Activated CD8-positive, alpha-beta memory T cell treated with anti-CD3 and anti-CD28 coated beads, Interleukin-2, amount 10 ng/mL, durations not matched to agents 7 days and 5 days (primary cell): ENCODE data around the gene IL17C. TPM values are rescaled to one million over a fixed set of nuclear protein-coding genes. Genes with fewer than 3 reads are reported as not detected.

ENCODE experiments used
- ATAC-seq: fragments of 150-1000 bp; cut with Tn5 transposase; one replicate; pipeline ENCODE4 v1.10.0; 2021; ENCODE audit warnings: moderate library complexity
- CTCF ChIA-PET: fragments of 350-600 bp; sonication (Branson Sonifier 250); formaldehyde crosslinking; loops from one replicate; lab custom pipeline; 2021; ENCODE audit warnings: antibody characterized with exemption; lab: Charles Lee
- DNase-seq: peaks from one replicate; pipeline ENCODE4 v3.0.0-alpha.2; 2020
- H3K27ac Mint-ChIP-seq: one replicate; pipeline ENCODE4 v1.8.0; 2021; ENCODE audit warnings: mild to moderate bottlenecking, mixed read lengths
- H3K27me3 Mint-ChIP-seq: one replicate; pipeline ENCODE4 v1.8.0; 2021; ENCODE audit warnings: mixed read lengths
- H3K36me3 Mint-ChIP-seq: one replicate; pipeline ENCODE4 v1.8.0; 2021; ENCODE audit warnings: mild to moderate bottlenecking, mixed read lengths
- H3K4me1 Mint-ChIP-seq: one replicate; pipeline ENCODE4 v1.8.0; 2021; ENCODE audit warnings: mixed read lengths
- H3K4me3 Mint-ChIP-seq: one replicate; pipeline ENCODE4 v1.8.0; 2021; ENCODE audit warnings: mild to moderate bottlenecking, moderate library complexity, mixed read lengths
- H3K9me3 Mint-ChIP-seq: one replicate; pipeline ENCODE4 v1.8.0; 2022; ENCODE audit warnings: low read depth, mixed read lengths
- total RNA-seq, 2 experiments: library from RNA; stranded (reverse); gene quantifications; one replicate each; pipeline ENCODE4 v1.2.3, GENCODE V29; 2021

Gene IL17C
- total RNA-seq, 2 experiments from 2014 or later = 0.29 TPM; not detected in 1

DNA sequence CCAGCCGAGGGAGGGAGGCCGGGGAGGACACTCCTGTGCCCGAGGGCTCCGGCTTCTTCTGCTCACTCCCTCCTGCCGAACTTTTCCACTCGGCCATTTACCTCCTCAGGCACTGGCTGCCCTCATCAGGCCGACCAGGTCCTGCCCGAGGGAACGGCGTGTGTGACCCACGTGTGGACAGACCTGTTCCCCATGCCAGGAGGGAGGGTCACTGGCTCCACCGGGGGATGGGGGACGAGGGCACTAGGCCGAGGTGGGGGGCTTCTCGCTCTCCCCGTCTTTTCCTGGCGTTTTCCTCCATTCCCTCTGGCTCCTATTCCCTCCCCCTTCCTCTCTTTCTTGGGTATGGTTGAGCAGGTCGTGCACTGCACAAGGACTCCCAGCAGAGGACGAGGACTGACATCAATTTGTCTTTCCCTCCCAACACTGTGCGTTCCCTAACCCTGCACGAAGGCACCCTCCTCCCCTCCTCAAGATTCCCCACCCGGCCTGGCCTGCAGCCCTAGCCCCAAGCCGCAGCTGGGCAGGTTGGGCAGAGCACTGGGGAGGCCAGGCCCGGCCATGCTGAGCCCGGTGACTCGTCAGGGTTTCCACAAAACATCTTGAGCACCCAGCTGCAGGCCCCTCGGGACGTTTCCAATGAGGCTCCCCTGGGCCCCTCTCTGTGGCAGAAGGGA lies 3.2 kb upstream of the IL17C start:
- H3K9me3 Mint-ChIP-seq = no peaks in the 10 kb centered on the region
- H3K4me1 Mint-ChIP-seq = peaks cover 32% of the 10 kb centered on the region
- CTCF ChIA-PET = interaction anchor here (2.0 kb wide), 1 partner anchor 50 kb away, joined by 5 read pairs; no protein-coding TSS in a partner anchor
- no peak overlapping the region for H3K27ac Mint-ChIP-seq
- peaks cover 35% of the 10 kb centered on the region for H3K27me3 Mint-ChIP-seq
- peaks cover 8% of the 10 kb centered on the region for H3K36me3 Mint-ChIP-seq
- H3K4me3 Mint-ChIP-seq = peak overlapping the region; percentile 70
- no peak for DNase-seq
- no peak for ATAC-seq

DNA sequence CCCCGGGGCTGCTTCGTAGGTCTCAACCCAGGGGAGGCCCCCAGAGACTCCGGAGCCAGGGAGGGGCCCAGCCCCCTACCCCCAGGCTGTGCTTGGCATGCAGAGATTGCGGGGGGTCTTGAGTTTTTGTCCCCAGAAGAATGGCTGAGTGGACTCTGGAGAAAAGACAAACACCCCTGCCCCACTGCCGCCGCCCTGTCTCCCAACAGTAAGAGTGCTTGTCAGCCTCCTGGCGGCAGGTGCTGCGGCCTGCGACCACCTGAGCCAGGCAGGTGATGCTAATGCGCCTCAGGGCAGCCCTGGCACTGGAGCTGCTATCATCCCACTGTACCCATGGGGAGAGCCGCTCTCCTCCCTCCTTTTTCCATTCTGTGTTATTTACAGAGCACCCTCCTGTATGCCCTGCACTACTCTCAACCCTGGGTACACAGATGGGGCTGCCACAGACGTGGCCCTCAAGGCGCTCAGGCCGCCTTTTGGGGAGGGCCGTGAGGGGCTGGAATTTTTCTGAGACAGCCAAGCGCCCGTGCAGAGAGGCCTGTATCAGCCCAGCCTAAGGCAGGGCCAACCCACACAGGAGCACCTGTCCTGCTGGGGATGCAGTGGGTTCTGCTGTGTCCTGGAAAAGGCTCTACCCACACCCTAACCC lies 2.6 kb upstream of the IL17C start:
- no peak overlapping the region for H3K27ac Mint-ChIP-seq
- H3K4me1 Mint-ChIP-seq = peaks cover 32% of the 10 kb centered on the region
- DNase-seq = no peak
- H3K9me3 Mint-ChIP-seq = no peaks in the 10 kb centered on the region
- H3K36me3 Mint-ChIP-seq = peaks cover 8% of the 10 kb centered on the region
- H3K4me3 Mint-ChIP-seq = no peak overlapping the region
- CTCF ChIA-PET = interaction anchor here (1.6 to 2.0 kb wide), 2 partner anchors 49 to 65 kb away, joined by 5 to 6 read pairs; no protein-coding TSS in a partner anchor
- peaks cover 41% of the 10 kb centered on the region for H3K27me3 Mint-ChIP-seq
- no peak for ATAC-seq

DNA sequence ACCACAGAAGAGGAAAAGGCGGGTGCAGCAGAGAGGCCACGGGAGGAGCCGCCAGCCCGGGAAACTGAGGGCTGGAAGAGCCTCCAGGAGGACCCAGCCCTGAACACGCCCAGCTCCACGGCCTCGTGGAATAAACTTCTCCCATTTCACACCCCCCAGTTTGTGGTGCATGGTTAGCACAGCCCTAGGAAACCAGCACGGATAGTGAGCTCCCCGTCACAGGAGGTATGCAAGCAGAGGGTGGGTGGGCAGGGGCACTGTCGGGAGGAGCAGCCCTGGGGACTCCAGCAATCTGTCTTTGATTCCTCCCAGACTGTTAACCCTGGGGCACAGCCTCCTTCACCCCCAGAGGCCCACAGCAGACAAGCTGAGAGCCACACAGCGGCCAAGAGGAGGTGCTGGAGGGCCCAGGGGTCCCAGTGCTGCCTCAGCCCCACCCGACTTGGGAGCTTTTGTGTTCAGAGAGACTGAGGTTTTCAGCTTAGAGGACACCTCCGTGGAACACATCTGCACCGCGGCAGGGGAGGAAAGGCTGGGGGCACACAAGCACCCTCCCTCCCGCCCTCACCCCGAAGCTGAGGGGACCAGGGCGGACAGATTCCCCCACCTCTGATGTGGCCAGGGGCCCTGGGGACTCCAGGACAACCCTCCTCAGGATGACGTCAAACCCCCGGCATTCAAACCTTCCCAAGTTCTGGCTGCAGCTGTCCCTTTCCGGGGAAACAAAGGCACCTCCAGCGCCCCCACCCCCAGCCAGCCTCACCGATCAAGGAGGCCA lies 1.7 kb upstream of the IL17C start:
- H3K4me3 Mint-ChIP-seq = no peak overlapping the region
- peak overlapping the region; percentile 7 for H3K27ac Mint-ChIP-seq
- DNase-seq (no peak), ATAC-seq (no peak)
- H3K9me3 Mint-ChIP-seq = no peaks in the 10 kb centered on the region
- CTCF ChIA-PET = interaction anchor here (0.8 to 2.0 kb wide), 10 partner anchors 10 to 184 kb away, joined by 3 to 8 read pairs (median 4); partner anchors contain the start of genes MVD and ZC3H18
- H3K36me3 Mint-ChIP-seq = peaks cover 6% of the 10 kb centered on the region
- H3K4me1 Mint-ChIP-seq = peaks cover 32% of the 10 kb centered on the region
- peaks cover 44% of the 10 kb centered on the region for H3K27me3 Mint-ChIP-seq

DNA sequence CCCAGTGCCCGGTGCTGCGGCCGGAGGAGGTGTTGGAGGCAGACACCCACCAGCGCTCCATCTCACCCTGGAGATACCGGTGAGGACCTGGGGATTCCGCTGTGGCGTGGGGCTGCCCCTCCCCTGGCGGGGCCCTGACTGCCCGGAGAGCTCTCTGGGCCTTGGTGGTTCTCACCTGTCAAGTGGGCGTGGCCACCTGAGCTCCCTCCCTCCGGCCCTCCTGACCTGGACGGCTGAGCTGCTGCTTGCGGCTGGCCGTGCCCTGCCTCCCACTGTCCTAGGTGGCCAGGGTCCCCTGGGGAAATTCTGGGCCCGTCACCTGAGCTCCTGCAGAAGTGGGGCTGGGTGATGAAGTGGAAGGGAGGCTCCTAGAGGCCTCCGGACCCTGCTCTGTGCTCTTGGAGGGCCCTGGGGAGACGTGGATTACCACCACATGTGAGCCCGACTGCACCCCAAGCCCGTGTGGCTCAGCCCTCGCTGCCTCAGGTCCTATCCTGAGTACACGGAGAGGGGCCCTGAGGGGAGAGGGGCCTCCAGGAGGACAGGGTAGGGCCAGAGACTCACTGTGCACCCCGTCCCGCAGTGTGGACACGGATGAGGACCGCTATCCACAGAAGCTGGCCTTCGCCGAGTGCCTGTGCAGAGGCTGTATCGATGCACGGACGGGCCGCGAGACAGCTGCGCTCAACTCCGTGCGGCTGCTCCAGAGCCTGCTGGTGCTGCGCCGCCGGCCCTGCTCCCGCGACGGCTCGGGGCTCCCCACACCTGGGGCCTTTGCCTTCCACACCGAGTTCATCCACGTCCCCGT lies 1.1 kb downstream of the IL17C start:
- ATAC-seq (no peak), DNase-seq (no peak)
- Mint-ChIP-seq H3K27me3 (peaks cover 44% of the 10 kb centered on the region), H3K9me3 (no peaks in the 10 kb centered on the region), H3K4me3 (no peak overlapping the region), H3K4me1 (peaks cover 26% of the 10 kb centered on the region), H3K27ac (no peak overlapping the region), H3K36me3 (peaks cover 13% of the 10 kb centered on the region)
- CTCF ChIA-PET = interaction anchor here (1.5 kb wide), 1 partner anchor 25 kb away, joined by 4 read pairs; no protein-coding TSS in a partner anchor

DNA sequence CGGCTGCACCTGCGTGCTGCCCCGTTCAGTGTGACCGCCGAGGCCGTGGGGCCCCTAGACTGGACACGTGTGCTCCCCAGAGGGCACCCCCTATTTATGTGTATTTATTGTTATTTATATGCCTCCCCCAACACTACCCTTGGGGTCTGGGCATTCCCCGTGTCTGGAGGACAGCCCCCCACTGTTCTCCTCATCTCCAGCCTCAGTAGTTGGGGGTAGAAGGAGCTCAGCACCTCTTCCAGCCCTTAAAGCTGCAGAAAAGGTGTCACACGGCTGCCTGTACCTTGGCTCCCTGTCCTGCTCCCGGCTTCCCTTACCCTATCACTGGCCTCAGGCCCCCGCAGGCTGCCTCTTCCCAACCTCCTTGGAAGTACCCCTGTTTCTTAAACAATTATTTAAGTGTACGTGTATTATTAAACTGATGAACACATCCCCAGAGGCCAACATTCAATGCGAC lies 1.7 kb downstream of the IL17C start:
- H3K9me3 Mint-ChIP-seq = no peaks in the 10 kb centered on the region
- no peak overlapping the region for H3K4me3 Mint-ChIP-seq
- H3K36me3 Mint-ChIP-seq = peaks cover 14% of the 10 kb centered on the region
- CTCF ChIA-PET = no interaction called here
- no peak overlapping the region for H3K27ac Mint-ChIP-seq
- H3K4me1 Mint-ChIP-seq = peaks cover 24% of the 10 kb centered on the region
- no peak for DNase-seq
- peaks cover 44% of the 10 kb centered on the region for H3K27me3 Mint-ChIP-seq
- ATAC-seq = no peak

DNA sequence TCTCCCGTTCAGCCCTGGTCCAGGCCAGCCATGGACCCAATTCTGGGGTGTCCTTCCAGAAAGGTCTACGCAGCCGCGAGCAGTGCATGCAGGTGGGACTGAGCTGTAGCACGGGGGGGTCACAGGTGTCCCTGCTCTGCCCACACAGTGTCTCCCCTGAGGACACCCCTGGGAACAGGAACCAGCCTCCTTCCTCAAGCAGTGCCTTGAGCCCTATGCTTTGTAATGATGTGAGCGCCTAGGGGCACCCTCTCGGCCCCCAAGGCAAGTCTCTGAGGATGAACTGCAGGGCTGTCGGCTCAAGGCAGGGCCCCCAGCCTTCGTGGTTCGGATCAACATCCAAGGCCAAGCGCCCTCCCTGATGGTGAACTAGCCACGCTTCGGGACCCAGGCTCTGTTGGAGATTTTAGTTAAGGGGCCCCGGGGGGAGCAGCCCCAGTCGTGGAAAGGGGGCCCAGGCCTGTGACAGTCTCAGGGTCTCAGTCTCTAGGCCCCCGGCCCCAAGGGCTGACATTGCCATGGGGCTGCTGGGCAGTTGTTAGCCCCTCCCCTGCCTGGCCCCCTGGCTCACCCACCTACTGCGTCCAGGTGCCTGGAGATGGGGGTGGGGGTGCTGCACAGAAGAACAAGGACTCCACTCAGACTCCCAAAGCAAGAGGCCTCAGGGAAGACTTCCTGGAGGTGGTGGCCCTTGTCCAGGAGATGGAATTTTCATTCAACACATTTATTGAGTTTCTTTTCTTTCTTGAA lies 2.3 kb downstream of the IL17C start:
- DNase-seq (no peak), ATAC-seq (no peak)
- Mint-ChIP-seq H3K27ac (no peak overlapping the region), H3K4me3 (no peak overlapping the region), H3K36me3 (peaks cover 17% of the 10 kb centered on the region), H3K9me3 (no peaks in the 10 kb centered on the region), H3K4me1 (peaks cover 20% of the 10 kb centered on the region), H3K27me3 (peaks cover 44% of the 10 kb centered on the region)
- CTCF ChIA-PET = no interaction called here

DNA sequence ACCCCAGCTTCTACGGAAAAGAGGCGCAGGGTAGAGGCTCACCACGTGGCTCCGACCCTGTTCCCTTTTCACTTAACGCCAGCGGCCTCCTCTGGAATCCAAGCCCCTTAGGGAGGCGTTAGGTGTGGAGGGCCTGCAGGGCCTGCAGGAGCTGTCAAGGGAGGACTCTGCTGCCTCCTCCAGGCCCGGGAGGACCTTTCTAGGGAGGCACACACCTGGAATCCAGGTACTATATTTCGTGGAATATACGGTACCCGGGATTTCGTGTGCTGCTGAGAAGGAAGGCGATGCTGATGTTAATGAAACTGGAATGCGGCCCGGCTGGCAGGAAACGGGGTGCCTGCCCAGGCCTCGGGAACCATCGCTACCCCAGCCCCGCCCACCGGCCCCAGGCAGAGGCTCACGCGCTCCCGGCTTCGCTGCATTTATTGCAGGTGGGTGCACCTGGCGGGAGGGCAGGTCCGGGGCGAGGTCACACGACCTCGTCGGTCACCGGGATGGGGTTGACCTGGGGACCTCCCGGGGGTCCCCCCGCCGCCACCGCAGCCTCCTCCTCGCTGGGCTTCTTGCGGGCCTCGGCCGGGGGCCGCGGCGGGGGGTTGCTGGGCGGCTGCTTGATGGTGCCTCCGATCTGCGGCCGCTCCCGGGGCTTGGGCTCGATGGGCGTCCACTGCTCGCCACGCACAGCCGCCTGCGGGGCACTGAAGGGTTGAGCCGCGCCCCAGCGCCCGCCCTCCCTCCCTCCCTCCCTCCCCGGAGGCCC lies 4.7 kb downstream of the IL17C start:
- Mint-ChIP-seq H3K27me3 (peaks cover 27% of the 10 kb centered on the region), H3K36me3 (peaks cover 15% of the 10 kb centered on the region), H3K4me1 (peaks cover 2% of the 10 kb centered on the region), H3K4me3 (no peak overlapping the region), H3K9me3 (no peaks in the 10 kb centered on the region), H3K27ac (no peak overlapping the region)
- no peak for DNase-seq
- no peak for ATAC-seq
- CTCF ChIA-PET = no interaction called here

DNA sequence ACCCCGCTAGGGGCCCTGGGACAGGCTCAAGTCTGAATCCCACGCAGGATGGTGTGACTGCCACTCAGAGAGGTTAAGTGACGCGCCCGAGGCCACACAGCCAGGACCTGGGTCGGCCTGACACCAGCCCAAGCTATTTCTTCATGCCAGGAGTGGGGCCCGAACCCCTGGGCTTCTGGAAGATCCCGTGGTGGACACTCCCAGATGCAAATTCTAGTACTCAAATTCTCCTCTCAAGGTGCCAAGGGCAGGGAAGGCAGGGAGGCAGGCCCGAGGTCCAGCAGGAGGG lies 5.2 kb downstream of the IL17C start:
- Mint-ChIP-seq H3K4me1 (no peaks in the 10 kb centered on the region), H3K27ac (no peak overlapping the region), H3K9me3 (no peaks in the 10 kb centered on the region), H3K36me3 (peaks cover 15% of the 10 kb centered on the region), H3K4me3 (no peak overlapping the region), H3K27me3 (peaks cover 22% of the 10 kb centered on the region)
- ATAC-seq = no peak
- no peak for DNase-seq
- CTCF ChIA-PET = no interaction called here

DNA sequence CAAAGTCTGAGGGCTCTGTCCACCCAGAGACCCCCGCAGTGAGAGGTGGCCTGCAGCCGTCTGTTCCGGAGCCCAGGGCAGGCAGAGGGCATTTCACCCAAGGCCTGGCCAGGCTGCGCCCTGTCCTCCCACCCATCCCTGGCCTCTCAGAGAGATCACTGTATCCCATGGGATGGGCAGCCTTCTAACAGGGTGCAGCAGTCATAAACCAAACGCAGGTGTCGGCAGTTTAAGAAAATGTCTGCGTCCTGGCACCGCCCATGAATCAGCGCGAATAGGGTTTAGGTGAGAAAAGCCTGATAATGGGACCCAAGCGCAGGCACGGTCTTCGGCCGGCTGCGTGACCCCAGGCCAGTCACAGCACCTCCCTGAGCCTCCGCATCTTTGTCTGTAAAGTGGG lies 7.1 kb downstream of the IL17C start:
- Mint-ChIP-seq H3K27me3 (peaks cover 6% of the 10 kb centered on the region), H3K4me1 (peaks cover 8% of the 10 kb centered on the region), H3K4me3 (no peak overlapping the region), H3K36me3 (peaks cover 20% of the 10 kb centered on the region), H3K27ac (no peak overlapping the region), H3K9me3 (no peaks in the 10 kb centered on the region)
- DNase-seq (no peak), ATAC-seq (no peak)
- CTCF ChIA-PET = no interaction called here

DNA sequence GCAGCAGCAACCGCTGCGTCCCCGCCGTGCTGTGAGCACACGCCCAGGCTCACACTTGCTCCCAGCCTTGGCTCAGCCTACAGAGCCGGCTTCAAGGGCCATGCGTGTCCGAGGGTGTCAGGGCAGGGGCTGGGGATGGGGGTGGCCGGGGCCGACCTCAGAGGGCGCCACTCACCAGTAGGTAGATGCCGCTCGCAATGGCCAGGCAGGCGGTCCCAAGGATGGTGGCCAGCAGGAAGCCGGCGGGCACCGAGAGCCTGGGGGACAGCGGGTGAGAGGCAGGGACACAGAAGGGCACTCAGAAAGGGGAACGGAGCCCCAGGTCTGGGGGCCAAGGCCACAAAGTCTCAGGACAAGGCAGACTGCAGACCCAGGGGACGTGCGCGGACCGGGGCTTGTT lies 7.6 kb downstream of the IL17C start:
- CTCF ChIA-PET = no interaction called here
- ATAC-seq = no peak
- peaks cover 8% of the 10 kb centered on the region for H3K4me1 Mint-ChIP-seq
- H3K4me3 Mint-ChIP-seq = no peak overlapping the region
- no peak for DNase-seq
- H3K36me3 Mint-ChIP-seq = peaks cover 20% of the 10 kb centered on the region
- peaks cover 3% of the 10 kb centered on the region for H3K27me3 Mint-ChIP-seq
- H3K9me3 Mint-ChIP-seq = no peaks in the 10 kb centered on the region
- peak overlapping the region; percentile 32 for H3K27ac Mint-ChIP-seq

DNA sequence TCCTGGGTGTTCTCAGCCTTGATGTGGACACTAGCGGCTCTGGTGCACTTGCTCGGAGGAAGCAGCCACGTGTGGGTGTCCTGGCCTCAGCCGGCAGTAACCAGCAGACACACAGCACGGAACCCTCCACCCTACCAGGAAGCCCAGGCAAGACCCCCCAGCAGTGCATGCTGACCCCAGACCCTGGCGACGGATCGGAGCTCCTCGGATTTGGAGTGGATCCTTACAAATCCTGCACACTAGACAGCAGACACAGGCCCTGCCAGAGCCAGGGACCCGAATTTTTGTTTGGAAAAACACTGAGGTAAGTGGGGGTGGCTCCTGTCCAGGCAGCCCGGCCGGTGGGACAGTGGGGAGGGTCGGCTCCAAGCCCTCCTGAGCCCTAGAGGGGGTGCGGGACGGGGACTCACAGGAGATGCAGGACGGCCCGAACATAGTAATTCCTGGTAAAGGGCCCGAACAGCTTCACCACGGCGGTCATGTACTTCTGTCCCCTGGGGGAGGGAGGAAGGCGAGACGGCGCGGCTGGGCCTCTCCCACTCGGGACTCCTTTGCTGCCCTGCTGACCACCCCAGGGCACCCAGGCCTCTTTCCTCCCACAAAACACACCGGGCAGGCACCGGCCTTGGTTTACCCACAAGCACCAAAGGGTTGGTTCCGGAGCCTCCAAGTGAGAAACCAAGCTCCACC lies 8.1 kb downstream of the IL17C start:
- no peak for ATAC-seq
- H3K4me1 Mint-ChIP-seq = peaks cover 13% of the 10 kb centered on the region
- peak overlapping the region; percentile 32 for H3K27ac Mint-ChIP-seq
- no peak for DNase-seq
- peaks cover 20% of the 10 kb centered on the region for H3K36me3 Mint-ChIP-seq
- CTCF ChIA-PET = no interaction called here
- no peaks in the 10 kb centered on the region for H3K9me3 Mint-ChIP-seq
- H3K4me3 Mint-ChIP-seq = no peak overlapping the region
- no peaks in the 10 kb centered on the region for H3K27me3 Mint-ChIP-seq
